Measurements from ENCODE around the gene CACNB3. TPM values are rescaled to one million over a fixed set of nuclear protein-coding genes. Genes with fewer than 3 reads are reported as not detected.
"Not testable (repeated sequence)": the region's sequence is repeated elsewhere in the genome, so short reads cannot be mapped to it uniquely, and the experiment has no call there.

The CACNB3 gene
- total RNA-seq, 1 donor from 2014 or later: 28.8 TPM

GRCh38 chr12:48857278-48857994, 39.1 kb downstream of the CACNB3 start:
- ATAC-seq: no peak

DNA sequence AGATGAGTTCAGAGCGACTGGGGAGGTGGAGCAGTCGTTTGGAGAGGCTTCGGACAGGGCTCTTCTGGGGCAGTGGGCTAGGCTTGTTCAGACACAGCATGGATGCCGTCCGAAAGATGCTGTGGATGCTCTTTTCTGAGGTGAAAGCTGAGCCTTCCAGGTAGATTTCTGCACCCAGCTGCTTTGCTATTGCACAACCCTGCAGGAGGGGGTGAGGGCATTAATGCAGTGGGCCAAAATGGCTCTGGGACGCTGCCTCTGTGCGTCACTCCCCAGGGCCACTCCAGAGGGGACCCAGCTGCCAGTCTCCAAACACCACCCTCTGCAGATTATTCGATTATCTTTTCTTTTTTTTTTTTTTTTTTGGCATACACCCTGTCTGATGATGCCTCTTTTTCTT, 39.7 kb downstream of the CACNB3 start:
- no peak for ATAC-seq

GRCh38 chr12:48859607-48860006, 41.3 kb downstream of the CACNB3 start:
- no peak for ATAC-seq

DNA sequence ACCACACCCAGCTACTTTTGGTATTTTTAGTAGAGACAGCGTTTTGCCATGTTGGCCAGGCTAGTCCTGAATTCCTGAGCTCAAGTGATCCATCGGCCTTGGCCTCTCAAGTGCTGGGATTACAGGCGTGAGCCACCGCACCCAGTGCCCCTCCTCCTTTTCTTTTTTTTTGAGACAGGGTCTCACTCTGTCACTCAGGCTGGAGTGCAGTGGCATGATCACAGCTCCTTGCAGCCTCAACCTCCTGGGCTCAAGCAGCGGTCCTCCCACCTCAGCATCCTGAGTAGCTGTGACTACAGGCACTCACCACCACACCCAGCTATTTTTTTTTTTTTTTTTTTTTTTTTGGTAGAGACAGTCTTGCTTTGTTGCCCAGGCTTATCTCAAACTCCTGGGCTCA, 41.9 kb downstream of the CACNB3 start:
- ATAC-seq: not testable (repeated sequence)

DNA sequence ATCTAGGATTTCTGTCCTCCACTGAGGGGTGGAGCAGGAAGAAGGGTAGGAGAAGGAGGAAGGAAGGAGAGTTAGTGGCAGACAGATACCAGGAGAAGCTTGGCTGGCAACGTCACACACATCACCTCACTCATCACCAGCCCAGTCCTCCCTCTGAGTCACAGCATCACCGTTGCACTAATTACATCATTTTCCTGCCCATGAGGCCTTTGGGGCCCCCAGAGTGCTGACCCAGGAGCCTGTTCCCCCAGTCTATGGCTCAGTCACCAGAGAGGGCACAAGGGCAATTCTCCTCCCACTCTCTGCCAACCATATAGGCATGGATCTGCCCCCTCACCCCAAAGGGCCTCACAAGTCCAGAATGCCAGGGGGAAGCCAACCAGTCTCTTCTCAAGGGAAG, 42.8 kb downstream of the CACNB3 start:
- ATAC-seq: peak; percentile 59

DNA sequence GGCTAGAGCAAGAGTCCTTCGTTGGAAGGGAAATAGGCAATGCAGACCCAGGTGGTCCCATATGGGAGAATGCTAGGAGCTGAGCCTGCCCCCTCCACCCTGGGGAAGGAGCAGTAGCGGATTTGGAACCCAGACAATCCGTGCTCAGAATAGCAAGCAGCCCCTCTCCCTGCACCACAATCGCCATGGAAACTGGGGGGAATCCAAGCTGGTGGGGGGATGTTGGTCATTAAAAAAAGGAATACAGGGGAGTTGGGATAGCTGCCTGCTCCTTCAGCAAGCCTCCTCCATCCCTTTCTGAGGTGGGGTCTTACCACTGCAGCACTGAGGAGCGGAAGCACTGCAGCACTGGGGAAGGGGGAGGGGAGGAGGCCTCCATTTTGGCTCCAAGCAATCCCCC, 44.5 kb downstream of the CACNB3 start:
- no peak for ATAC-seq

GRCh38 chr12:48863291-48863690, 45.0 kb downstream of the CACNB3 start:
- no peak for ATAC-seq

GRCh38 chr12:48865281-48866051, 47.2 kb downstream of the CACNB3 start, which contains the start of gene RND1:
RND1 (minus strand) TSS chr12:48865870; CDS start chr12:48865767, 103 bp downstream.
- ATAC-seq: peak; percentile 89

GRCh38 chr12:48866052-48866711, 47.9 kb downstream of the CACNB3 start:
- peak; percentile 9 for ATAC-seq

GRCh38 chr12:48868451-48868850, 50.2 kb downstream of the CACNB3 start:
- ATAC-seq: no peak

- ATAC-seq: no peak
Measured at GRCh38 chr12:48869191-48869590, 50.9 kb downstream of the CACNB3 start.

- no peak for ATAC-seq
Measured at GRCh38 chr12:48873096-48873495, 54.8 kb downstream of the CACNB3 start.

GRCh38 chr12:48873534-48873933, 55.2 kb downstream of the CACNB3 start:
- not testable (repeated sequence) for ATAC-seq

DNA sequence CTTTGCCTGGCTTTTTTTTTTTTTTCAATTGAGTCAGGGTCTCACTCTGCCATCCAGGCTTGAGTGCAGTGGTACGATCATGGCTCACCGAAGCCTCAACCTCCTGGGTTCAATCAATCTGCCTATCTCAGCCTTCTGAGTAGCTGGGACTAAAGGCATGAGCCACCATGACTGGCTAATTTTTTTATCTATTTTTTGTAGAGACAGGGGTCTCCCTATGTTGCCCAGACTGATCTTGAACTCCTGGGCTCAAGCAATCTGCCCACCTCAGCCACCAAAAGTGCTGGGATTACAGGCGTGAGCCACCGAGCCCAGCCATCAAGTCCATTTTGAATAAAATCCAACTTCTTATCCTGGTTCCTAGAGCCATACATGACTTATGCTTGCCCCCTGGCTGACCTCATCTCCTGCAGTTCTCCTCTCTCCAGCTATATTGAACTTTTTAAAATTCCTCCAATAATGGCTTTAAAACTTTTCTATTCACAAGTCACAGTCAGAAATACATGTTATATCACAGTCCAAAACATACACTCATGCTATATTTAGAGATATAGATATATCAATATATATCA, 57.7 kb downstream of the CACNB3 start:
- no peak for ATAC-seq

Other genes with a start within 250 kb of the CACNB3 start
- not detected for gene LALBA, start 248.4 kb upstream of the CACNB3 start, total RNA-seq
- 23.3 TPM for gene KANSL2, start 136.3 kb upstream of the CACNB3 start, total RNA-seq
- 17.9 TPM for gene CCNT1, start 101.8 kb upstream of the CACNB3 start, total RNA-seq
- gene ADCY6, start 29.4 kb upstream of the CACNB3 start, total RNA-seq: 11.1 TPM
- gene DDX23, start 33.7 kb downstream of the CACNB3 start, total RNA-seq: 37.3 TPM
- 2.6 TPM for gene RND1, start 47.4 kb downstream of the CACNB3 start, total RNA-seq
- 13.1 TPM for gene FKBP11, start 107.0 kb downstream of the CACNB3 start, total RNA-seq
- gene ARF3, start 139.0 kb downstream of the CACNB3 start, total RNA-seq: 144 TPM
- gene WNT10B, start 153.2 kb downstream of the CACNB3 start, total RNA-seq: 0.48 TPM
- gene WNT1, start 159.8 kb downstream of the CACNB3 start, total RNA-seq: not detected
- gene DDN, start 180.9 kb downstream of the CACNB3 start, total RNA-seq: 0.28 TPM
- 52.8 TPM for gene PRKAG1, start 200.3 kb downstream of the CACNB3 start, total RNA-seq
- 48.2 TPM for gene KMT2D, start 242.3 kb downstream of the CACNB3 start, total RNA-seq